Activated B cell treated with CpG ODN at 0.5 μM for 24 hours (primary cell): ENCODE measurements around the gene GNMT. TPM values are rescaled to one million over a fixed set of nuclear protein-coding genes. Genes with fewer than 3 reads are reported as not detected.
A peak's percentile ranks its signal among the peaks of the same experiment; 100 is the strongest.

ENCODE experiments used
- ATAC-seq: fragments of 200-7000 bp; cut with Tn5 transposase; one replicate; pipeline ENCODE4 v1.10.0; 2021; ENCODE audit warnings: low read depth, mild to moderate bottlenecking, moderate library complexity
- CTCF ChIA-PET: fragments of 350-600 bp; sonication (Branson Sonifier 250); formaldehyde crosslinking; loops from one replicate; lab custom pipeline; 2021; ENCODE audit warnings: antibody characterized with exemption; lab: Charles Lee
- POLR2A ChIA-PET: fragments of 350-600 bp; sonication (Branson Sonifier 250); formaldehyde crosslinking; loops from one replicate; lab custom pipeline; 2021; ENCODE audit warnings: antibody characterized with exemption; lab: Charles Lee
- DNase-seq: peaks from one replicate; pipeline ENCODE4 v3.0.0; 2022
- H3K27ac Mint-ChIP-seq: one replicate; pipeline ENCODE4 v1.8.0; 2020; ENCODE audit warnings: mixed read lengths
- H3K27me3 Mint-ChIP-seq: one replicate; pipeline ENCODE4 v1.8.0; 2021; ENCODE audit warnings: mixed read lengths
- H3K36me3 Mint-ChIP-seq: one replicate; pipeline ENCODE4 v1.8.0; 2021; ENCODE audit warnings: low read depth, mixed read lengths
- H3K4me1 Mint-ChIP-seq: one replicate; pipeline ENCODE4 v1.8.0; 2021; ENCODE audit warnings: mixed read lengths
- H3K4me3 Mint-ChIP-seq: one replicate; pipeline ENCODE4 v1.8.0; 2020; ENCODE audit warnings: mild to moderate bottlenecking, mixed read lengths
- H3K9me3 Mint-ChIP-seq: one replicate; pipeline ENCODE4 v1.8.0; 2020; ENCODE audit warnings: mixed read lengths
- CTCF ChIP-seq: fragments of 200-600 bp; IDR thresholded peaks from one replicate; pipeline ENCODE4 v1.8.0; 2022; ENCODE audit warnings: antibody characterized with exemption, mild to moderate bottlenecking
- intact Hi-C: fragments of 100-400 bp; cut with micrococcal nuclease; formaldehyde crosslinking; loops from one replicate; pipeline ENCODE4 v1.15.1; 2024
- total RNA-seq: library from RNA; stranded (reverse); gene quantifications from 2 replicates; pipeline ENCODE4 v1.2.3, GENCODE V29; 2022

Gene GNMT
- total RNA-seq, 1 donor from 2014 or later: 2.3 TPM

- H3K27me3 Mint-ChIP-seq: no peaks in the 10 kb centered on the region
- no peaks in the 10 kb centered on the region for H3K9me3 Mint-ChIP-seq
- intact Hi-C loops: no loop called here
- peaks cover 15% of the 10 kb centered on the region for H3K36me3 Mint-ChIP-seq
- H3K27ac Mint-ChIP-seq: no peak overlapping the region
- no peak for TF ChIP-seq CTCF
- ATAC-seq: no peak
- peaks cover 11% of the 10 kb centered on the region for H3K4me1 Mint-ChIP-seq
- ChIA-PET POLR2A (interaction anchor here (0.6 to 2.7 kb wide), 4 partner anchors 7 to 42 kb away, joined by 4 to 7 read pairs (median 4); partner anchors contain the start of genes PEX6 and PPP2R5D), CTCF (no interaction called here)
- H3K4me3 Mint-ChIP-seq: no peak overlapping the region
- DNase-seq: no peak
Observed at GRCh38 chr6:42971746-42972327, 11.3 kb downstream of the GNMT start.

GRCh38 chr6:42973926-42974325, 13.4 kb downstream of the GNMT start:
- no peak for TF ChIP-seq CTCF
- ChIA-PET CTCF (no interaction called here), POLR2A (interaction anchor here (0.5 to 1.2 kb wide), 4 partner anchors 42 to 631 kb away, joined by 3 to 10 read pairs (median 5); partner anchors contain the start of gene CNPY3)
- intact Hi-C loops: no loop called here
- Mint-ChIP-seq H3K36me3 (peaks cover 13% of the 10 kb centered on the region), H3K4me1 (peaks cover 23% of the 10 kb centered on the region), H3K27me3 (no peaks in the 10 kb centered on the region), H3K4me3 (no peak overlapping the region), H3K9me3 (no peaks in the 10 kb centered on the region), H3K27ac (no peak overlapping the region)
- ATAC-seq (no peak), DNase-seq (no peak)

GRCh38 chr6:42974919-42975505, 14.5 kb downstream of the GNMT start:
- ChIA-PET CTCF (no interaction called here), POLR2A (interaction anchor here (0.6 to 1.3 kb wide), 3 partner anchors 9 to 69 kb away, joined by 3 to 5 read pairs (median 4); partner anchors contain the start of genes CNPY3 and PPP2R5D)
- no peak for TF ChIP-seq CTCF
- Mint-ChIP-seq H3K4me3 (no peak overlapping the region), H3K36me3 (peaks cover 17% of the 10 kb centered on the region), H3K27me3 (no peaks in the 10 kb centered on the region), H3K4me1 (peaks cover 34% of the 10 kb centered on the region), H3K9me3 (no peaks in the 10 kb centered on the region), H3K27ac (no peak overlapping the region)
- intact Hi-C loops: no loop called here
- DNase-seq (no peak), ATAC-seq (no peak)

- peak overlapping the region; percentile 81 for H3K4me3 Mint-ChIP-seq
- POLR2A ChIA-PET: interaction anchor here (0.6 to 4.4 kb wide), 20 partner anchors 8 to 499 kb away, joined by 3 to 97 read pairs (median 4); partner anchors contain the start of genes BICRAL, CNPY3, CUL7 and KLHDC3
Observed at GRCh38 chr6:42978487-42978838, 17.9 kb downstream of the GNMT start.

More at GRCh38 chr6:42978487-42978838, 17.9 kb downstream of the GNMT start:
- ATAC-seq (no peak), DNase-seq (no peak)
- no peak for TF ChIP-seq CTCF
- Mint-ChIP-seq H3K27me3 (no peaks in the 10 kb centered on the region), H3K36me3 (peaks cover 13% of the 10 kb centered on the region), H3K27ac (peak overlapping the region; percentile 71), H3K9me3 (no peaks in the 10 kb centered on the region), H3K4me1 (peaks cover 35% of the 10 kb centered on the region)
- CTCF ChIA-PET: interaction anchor here (0.5 kb wide), 1 partner anchor 24 kb away, joined by 7 read pairs; no protein-coding TSS in a partner anchor
- intact Hi-C loops: loop anchor here (2.0 kb wide), 1 partner anchor 18 kb away; the partner anchor contains the start of gene GNMT
